GM18873 (cell line): ENCODE data around the gene DOCK9.

Experiments used
- ATAC-seq: cut with Tn5 transposase; IDR thresholded peaks from one replicate; pipeline ENCODE4 v1.9.1; 2021; ENCODE audit warnings: mild to moderate bottlenecking, moderate library complexity, moderate number of reproducible peaks; ENCODE audit not compliant: unreplicated experiment, low FRiP score

Gene DOCK9

DNA sequence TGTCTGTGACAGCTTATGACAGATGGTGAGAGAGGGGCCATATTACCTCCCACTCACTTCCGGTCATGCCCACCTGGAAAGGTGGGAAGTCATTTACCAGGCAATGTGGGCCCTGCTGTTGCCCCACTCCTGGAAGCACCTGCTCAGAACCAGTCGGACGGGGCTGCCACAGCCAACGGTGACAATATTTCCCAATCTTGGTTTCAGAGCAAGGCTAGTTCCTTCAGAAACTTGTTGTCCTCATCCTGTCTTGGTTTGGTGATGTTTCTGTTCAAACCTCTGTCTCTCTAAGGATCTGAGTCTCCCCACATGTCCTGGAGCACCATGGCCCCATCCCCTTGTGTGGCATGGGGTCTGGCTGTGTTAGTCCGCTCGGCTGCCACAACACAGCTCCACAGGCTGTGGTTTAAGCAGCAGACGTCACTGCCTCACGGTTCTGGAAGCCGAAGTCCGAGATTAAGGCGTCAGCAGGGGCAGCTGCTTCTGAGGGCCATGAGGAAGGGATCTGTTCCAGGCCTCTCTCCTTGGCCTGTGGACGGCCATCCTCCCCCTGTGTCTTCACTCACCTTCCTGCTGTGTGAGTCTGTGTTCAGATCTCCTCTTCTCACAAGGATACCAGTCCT lies 193.9 kb downstream of the DOCK9 start:
- ATAC-seq, result no peak

- no peak for ATAC-seq
Measured at GRCh38 chr13:98782654-98783053, 195.2 kb downstream of the DOCK9 start.

GRCh38 chr13:98781905-98782304 lies 196.0 kb downstream of the DOCK9 start:
- ATAC-seq, result no peak

- no peak for ATAC-seq
Measured at GRCh38 chr13:98781470-98781869, 196.4 kb downstream of the DOCK9 start.

DNA sequence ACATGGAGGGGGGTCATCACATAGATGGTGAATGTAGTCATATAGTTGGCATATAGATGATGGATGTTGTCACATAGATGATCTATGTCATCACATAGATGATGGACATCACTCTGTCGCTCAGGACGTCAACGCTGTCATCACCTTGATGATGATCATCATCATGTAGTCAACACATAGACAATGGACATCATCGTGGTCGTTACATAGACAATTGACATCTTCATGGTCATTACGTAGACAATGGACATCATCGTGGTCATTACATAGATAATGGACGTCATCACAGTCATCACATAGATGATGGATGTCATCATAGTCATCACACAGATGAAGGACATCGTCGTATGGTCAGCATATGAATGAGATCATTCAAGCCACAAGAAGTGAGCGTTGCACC lies 196.8 kb downstream of the DOCK9 start:
- no peak for ATAC-seq

- ATAC-seq, result no peak
Measured at GRCh38 chr13:98780451-98780850, 197.4 kb downstream of the DOCK9 start.

- no peak for ATAC-seq
Measured at GRCh38 chr13:98779695-98780094, 198.2 kb downstream of the DOCK9 start.

DNA sequence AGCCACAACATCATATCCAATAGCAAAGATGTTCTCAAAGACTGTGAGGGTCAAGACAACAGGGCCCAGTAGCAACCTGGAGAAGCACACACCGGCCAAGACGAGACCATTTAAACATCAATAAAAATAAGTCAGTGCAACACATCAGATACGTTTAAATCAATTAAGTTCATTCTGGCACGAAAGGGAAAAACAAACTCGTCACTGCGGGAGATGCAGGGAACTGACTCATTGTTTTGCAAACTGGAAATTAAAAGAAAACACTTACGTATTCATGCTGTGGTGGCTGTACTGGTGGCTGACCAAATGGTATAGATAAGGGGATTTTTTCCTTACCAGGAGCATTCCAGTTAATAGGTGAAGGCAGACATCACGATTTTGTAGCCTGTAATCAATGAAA lies 199.1 kb downstream of the DOCK9 start:
- no peak for ATAC-seq

DNA sequence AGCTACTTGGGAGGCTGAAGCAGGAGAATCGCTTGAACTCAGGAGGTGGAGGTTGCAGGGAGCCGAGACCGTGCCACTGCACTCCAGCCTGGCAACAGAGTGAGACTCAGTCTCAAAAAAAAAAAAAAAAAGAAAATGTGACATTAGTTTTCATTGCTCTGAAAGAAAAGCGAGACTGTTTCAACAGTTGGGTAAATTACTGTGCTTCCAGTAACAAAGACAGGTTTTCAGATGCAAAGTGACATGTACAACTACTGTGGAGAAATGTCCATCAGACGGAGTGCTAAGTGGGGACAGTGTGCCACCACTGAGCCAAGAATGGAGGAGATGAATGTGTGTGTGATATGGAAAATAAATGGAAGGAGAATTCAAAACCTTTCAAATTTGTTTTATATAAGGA lies 201.2 kb downstream of the DOCK9 start:
- ATAC-seq, result no peak

DNA sequence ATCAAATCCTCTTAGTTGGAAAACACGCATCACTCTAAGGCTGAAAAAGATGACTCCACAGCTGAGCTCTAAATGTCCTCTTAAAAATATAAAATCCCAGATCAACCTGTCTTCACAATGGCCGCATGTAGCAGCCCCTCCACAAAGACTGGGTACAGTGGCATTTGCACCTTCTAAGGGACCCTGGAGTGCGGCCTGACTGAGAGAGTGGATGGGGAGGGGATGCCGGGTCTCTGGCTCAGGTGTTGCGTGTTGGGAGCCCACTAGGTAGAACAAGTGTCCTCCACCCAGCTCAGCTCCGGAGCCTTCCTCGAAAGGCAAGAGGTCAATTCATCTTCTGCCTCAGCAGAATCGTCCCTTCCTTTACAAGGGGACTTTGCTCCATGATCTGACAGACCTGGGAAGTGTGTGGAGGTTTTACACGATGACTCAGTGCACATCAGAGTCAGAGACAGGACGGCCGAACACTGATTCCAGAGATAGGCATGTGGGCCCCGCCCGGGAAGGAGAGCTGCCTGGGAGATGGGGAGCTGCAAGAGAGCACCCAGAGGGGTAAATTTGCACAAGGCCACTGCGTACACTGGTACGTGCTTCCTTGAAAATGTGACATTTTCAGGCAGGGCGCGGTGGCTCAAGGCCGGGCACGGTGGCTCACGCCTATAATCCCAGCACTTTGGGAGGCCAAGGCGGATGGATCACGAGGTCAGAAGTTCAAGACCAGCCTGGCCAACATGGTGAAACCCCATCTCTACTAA lies 201.8 kb downstream of the DOCK9 start:
- no peak for ATAC-seq

DNA sequence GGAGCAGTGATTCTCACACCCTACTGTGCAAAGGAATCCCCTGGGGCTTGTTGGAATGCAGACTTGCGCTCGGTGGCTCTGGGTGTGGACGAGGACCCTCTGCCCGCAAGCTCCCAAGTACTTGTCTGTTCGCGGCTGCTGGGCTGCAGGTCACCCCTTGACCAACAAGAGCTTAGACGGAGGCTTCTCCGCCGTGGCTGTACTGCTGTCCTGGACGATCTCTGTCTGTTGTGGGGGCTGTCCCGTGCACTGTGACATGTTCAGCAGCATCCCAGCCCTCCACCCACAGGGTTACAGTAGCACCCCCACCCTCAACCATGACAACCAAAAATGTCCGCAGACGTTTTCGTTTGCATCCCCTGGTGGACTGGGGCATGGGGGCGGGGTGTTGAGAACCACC lies 202.5 kb downstream of the DOCK9 start:
- no peak for ATAC-seq

DNA sequence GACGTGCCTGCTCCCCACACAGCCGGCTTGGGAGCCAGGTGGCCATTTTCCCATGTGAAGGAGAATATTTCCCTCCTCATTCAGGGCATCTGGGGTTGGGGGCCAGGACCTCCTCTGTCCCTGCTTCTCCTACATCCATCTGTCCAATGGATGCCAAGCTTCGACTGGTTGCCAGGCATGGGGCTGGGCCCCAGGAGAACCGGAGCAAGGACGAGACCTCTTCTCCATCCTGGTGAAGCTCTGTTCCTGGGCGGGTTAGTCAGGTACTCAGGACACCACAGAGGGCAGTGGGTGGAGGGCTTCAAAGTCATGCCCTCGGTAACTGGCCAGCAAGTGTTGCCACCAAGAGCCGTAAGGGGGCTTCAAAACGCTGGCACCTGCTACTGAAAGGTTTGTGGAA lies 203.1 kb downstream of the DOCK9 start:
- no peak for ATAC-seq

- no peak for ATAC-seq
Measured at GRCh38 chr13:98773921-98774320, 203.9 kb downstream of the DOCK9 start.

GRCh38 chr13:98772794-98773452 lies 204.9 kb downstream of the DOCK9 start:
- ATAC-seq, result no peak

DNA sequence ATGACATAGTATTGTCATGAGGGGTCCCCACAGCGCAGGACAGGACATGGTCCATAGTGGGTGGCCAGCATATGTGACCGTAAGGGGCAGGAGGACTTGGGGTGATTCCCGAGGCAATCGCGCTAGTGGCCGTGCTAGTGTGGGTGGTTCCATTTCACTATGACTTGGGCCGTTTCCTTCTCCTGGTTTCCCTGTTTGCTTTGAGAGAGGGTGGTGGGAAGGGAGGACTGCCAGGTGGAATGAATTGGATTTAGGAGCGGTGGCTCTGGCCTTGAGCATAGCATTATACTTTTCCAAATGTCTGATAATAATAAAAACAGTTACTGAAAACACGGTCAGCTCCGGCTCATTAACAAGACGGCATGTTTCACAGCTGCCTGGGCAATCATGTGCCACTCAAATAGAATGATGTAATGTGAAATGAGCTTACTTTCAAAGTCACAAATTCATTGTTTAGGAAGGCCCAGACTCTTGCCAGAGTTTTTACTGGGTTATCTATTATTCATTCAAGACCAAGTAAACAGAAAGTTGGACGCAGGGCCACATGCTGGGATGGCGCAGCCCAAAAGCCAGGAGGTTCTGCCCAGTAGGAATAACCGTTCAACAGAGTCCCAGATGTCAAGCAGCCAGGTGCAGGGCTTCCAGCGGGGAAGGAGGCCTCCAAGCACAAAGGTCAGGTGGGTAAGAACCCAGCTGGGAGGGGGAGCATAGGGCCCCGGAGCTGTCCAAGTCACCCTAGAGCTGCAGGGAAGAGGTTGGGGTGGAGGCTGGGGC lies 205.8 kb downstream of the DOCK9 start:
- no peak for ATAC-seq

DNA sequence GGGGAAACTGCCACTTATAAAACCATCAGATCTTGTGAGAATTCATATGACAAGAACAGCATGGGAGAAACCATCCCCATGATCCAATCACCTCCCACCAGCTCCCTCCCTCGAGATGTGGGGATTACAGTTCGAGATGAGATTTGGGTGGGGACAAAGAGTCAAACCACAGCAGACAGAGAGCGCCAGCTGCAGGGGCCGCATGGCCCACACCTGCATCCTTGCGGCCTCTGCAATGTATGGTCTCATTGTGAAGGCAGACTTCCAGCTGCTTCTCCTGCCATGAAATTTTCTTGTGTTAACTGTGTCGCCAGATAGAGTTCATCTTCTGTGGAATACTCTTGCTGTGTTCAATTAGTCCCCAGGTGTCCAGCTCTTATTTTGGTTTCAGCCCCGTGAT lies 208.1 kb downstream of the DOCK9 start:
- ATAC-seq, result no peak

DNA sequence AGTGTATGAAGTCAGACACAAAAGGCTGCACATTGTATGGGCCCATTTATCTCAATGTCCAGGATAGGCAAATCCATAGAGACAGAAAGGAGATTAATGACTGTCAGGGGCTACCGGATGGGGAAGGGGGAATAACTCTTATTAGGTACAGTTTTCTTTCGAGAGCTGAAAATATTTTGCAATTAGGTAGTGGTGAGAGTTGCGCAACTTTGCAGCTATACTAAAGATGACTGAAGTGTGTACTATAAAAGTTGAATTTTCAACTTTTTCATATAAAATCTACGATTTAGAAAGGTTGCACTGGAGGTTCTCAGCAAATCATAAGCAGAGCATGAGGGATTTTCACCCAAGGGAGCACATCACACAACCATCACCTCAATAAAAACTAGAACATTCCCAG lies 209.3 kb downstream of the DOCK9 start:
- ATAC-seq, result no peak

DNA sequence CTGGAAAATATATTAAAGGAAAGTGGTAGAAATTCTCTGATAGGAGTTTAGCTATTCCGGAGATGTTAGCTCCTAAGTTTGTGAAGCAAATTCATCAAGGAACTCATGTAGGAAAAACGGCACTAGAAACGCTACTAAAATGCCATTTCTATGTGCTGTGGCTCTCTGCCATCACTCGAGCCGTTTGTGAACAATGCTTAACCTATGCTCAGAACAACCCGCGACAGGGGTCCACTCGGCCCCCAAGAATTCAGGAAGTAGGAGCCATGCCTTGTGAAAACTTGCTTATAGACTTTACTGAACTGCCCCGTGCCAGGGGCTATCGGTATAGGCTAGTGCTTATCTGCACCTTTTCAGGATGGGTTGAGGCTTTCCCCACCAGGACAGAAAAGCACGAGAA lies 211.2 kb downstream of the DOCK9 start:
- no peak for ATAC-seq

GRCh38 chr13:98765996-98766519 lies 211.8 kb downstream of the DOCK9 start:
- no peak for ATAC-seq

GRCh38 chr13:98761986-98762616 lies 215.8 kb downstream of the DOCK9 start:
- ATAC-seq, result peak; percentile 18
